NT2/D1 (cell line): ENCODE measurements around the gene ZC3H13.

Experiments
- SUZ12 ChIP-seq: IDR thresholded peaks from 2 replicates; pipeline ENCODE4 v1.6.1; 2011; ENCODE audit not compliant: insufficient read length, insufficient read depth; ENCODE audit errors: extremely low read depth
- YY1 ChIP-seq: IDR thresholded peaks from 2 replicates; pipeline ENCODE4 v1.6.1; 2011; ENCODE audit not compliant: insufficient read length, insufficient read depth
- ZNF274 ChIP-seq: IDR thresholded peaks from 2 replicates; pipeline ENCODE4 v1.6.1; 2011; ENCODE audit warnings: mild to moderate bottlenecking, low read depth, low read length

DNA sequence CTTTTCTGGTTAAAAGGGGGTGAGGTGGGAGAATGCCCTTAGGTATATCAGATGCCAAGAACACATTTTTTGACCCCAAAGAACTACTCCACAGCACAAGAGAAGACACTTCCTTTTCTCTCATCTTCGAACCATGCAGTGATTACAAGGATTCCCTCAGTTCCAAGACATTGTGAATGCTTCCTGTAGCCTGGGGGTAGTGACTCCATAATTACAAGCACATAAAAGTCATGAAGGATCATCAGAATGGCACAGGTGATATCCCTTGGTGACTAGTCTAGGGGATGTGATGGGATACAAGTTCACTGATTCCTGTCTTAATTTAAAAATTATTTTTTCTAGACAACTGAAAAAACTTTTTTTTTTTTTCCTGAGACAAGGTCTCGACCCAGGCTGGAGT lies 78.0 kb downstream of the ZC3H13 start:
- TF ChIP-seq ZNF274 (no peak), SUZ12 (no peak), YY1 (no peak)
